ENCODE data around the gene MPP2.

The MPP2 gene

DNA sequence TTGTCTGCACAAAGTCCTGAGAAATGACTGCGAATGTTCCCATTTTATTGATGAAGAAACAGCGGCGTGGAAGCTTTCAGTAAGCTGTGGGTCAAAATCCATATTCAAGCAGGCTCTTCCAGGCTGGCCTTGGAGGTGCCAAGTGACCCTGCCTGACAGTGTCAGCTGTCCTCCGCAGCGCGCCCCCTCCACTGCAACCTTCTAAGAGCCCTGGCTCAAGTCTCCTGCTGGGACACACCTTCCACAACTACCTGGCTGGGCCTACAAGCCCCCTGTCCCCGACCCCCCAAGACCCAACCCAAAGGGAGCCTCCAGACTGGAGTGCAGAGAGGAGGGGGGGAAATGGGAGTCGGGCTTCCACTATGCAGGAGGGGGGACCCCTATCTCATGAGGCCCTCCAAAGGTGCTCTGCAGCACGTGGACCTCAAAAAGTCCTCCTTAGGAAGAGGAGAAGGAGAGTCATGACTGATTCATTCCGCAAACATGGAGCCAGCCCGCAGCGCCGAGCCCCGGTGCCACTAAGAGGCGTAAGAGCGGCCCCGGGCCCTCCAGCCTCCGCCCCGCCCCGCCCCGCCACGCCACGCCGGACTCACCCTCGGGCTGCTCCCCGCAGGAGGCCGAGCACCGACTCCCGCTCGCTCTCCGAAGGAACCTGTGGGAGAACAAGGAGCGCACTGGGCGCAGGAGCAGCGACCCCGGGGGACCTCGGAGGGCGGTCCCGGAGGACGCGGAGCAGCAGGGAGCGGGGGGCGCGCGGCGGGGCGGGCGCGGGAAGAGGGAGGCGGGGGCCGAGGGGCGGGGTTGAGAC lies 75.0 kb downstream of the MPP2 start:
- Histone ChIP-seq H3F3A (ENCODE audit: low read depth) (no peaks in the 10 kb centered on the region), H4K20me1 (ENCODE audit: insufficient read depth, low read length, poor library complexity, severe bottlenecking) (no peaks in the 10 kb centered on the region), H3K4me2 (ENCODE audit: low read depth, low read length, poor library complexity, severe bottlenecking) (peak overlapping the region; percentile 62), H2AFZ (ENCODE audit: low read length) (peak overlapping the region; percentile 68), H3K36me3 (ENCODE audit: insufficient read depth, low read length) (no peaks in the 10 kb centered on the region), H3K4me3 (ENCODE audit: low read length, poor library complexity, severe bottlenecking) (peak overlapping the region; percentile 45), H3K27me3 (ENCODE audit: insufficient read depth, low read length, poor library complexity, severe bottlenecking) (peaks cover 34% of the 10 kb centered on the region), H3K9me2 (replicated peaks; ENCODE audit: low read depth, low read length) (no peaks in the 10 kb centered on the region), H3K4me1 (ENCODE audit: insufficient read depth, low read length, poor library complexity, severe bottlenecking) (no peaks in the 10 kb centered on the region), H3K9me3 (ENCODE audit: insufficient read depth, low read depth, low read length) (no peaks in the 10 kb centered on the region), H3K9ac (ENCODE audit: low read depth, low read length, poor library complexity, severe bottlenecking) (no peak overlapping the region), H3K79me2 (ENCODE audit: insufficient read depth, low read length) (no peaks in the 10 kb centered on the region)
- no peak for TF ChIP-seq EZH2phosphoT487 (IDR thresholded peaks at IDR 0.05; ENCODE audit: borderline replicate concordance)
- TF ChIP-seq, protein P1, sequence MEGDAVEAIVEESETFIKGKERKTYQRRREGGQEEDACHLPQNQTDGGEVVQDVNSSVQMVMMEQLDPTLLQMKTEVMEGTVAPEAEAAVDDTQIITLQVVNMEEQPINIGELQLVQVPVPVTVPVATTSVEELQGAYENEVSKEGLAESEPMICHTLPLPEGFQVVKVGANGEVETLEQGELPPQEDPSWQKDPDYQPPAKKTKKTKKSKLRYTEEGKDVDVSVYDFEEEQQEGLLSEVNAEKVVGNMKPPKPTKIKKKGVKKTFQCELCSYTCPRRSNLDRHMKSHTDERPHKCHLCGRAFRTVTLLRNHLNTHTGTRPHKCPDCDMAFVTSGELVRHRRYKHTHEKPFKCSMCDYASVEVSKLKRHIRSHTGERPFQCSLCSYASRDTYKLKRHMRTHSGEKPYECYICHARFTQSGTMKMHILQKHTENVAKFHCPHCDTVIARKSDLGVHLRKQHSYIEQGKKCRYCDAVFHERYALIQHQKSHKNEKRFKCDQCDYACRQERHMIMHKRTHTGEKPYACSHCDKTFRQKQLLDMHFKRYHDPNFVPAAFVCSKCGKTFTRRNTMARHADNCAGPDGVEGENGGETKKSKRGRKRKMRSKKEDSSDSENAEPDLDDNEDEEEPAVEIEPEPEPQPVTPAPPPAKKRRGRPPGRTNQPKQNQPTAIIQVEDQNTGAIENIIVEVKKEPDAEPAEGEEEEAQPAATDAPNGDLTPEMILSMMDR (conservative IDR thresholded peaks at IDR 0.05; ENCODE audit: low read length) = no peak

DNA sequence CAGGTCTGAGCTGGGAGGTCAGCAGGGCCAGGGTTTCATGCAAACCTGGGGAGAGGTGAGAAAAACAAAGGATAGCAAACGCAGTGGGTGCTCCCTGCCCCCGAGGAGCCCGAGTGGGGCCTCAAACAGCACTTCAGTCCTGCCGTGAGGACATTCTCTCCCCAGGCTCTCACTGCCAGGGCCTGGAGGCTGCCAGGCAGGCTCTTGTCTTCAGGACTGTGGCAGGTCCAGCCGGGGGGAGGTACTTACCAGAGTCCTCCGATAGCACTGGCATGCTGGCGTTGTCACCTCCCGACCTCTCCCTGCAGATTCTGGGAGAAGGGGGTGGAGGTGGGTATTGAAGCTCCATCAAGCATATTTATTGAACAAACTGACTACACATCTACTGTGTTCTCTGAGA lies 75.7 kb downstream of the MPP2 start:
- no peak overlapping the region for H3K4me3 ChIP-seq (ENCODE audit: low read length, poor library complexity, severe bottlenecking)
- H3K4me2 ChIP-seq (ENCODE audit: low read depth, low read length, poor library complexity, severe bottlenecking) = no peak overlapping the region

DNA sequence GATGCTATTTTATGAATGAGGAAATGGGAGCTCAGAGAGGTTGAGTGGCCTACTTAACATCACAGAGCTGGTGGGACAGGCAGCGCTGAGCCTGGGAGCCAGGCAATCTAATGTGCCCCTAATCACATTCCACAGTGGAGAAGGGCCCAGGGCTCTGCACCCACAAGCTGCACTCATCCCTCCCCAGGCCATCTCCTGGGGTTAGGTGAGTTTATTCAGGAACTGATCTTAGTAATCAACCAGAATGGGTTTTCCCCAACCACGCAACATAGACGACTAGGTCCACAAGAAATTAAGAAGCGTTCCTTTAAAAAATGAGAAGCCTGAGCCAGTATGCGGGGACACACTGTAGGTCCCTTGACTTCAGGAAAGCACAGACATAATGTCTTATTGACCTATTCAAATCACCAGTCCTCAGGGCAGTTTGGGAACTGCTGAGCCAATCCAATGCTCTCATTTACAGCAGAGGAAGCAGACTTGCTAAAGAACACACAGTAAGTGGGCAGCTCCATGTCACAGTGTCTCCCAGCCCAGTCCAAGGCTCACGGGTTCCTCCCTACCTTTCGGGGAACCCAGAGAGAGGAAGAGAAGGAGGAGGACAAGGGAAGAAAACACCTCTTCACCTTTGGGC lies 76.7 kb downstream of the MPP2 start:
- Histone ChIP-seq H3F3A (ENCODE audit: low read depth) (no peaks in the 10 kb centered on the region), H3K4me1 (ENCODE audit: insufficient read depth, low read length, poor library complexity, severe bottlenecking) (no peaks in the 10 kb centered on the region), H3K9ac (ENCODE audit: low read depth, low read length, poor library complexity, severe bottlenecking) (no peak overlapping the region), H4K20me1 (ENCODE audit: insufficient read depth, low read length, poor library complexity, severe bottlenecking) (no peaks in the 10 kb centered on the region), H3K36me3 (ENCODE audit: insufficient read depth, low read length) (no peaks in the 10 kb centered on the region), H3K9me2 (replicated peaks; ENCODE audit: low read depth, low read length) (no peaks in the 10 kb centered on the region), H2AFZ (ENCODE audit: low read length) (no peak overlapping the region), H3K9me3 (ENCODE audit: insufficient read depth, low read depth, low read length) (no peaks in the 10 kb centered on the region), H3K4me3 (ENCODE audit: low read length, poor library complexity, severe bottlenecking) (no peak overlapping the region), H3K79me2 (ENCODE audit: insufficient read depth, low read length) (no peaks in the 10 kb centered on the region), H3K27me3 (ENCODE audit: insufficient read depth, low read length, poor library complexity, severe bottlenecking) (peaks cover 34% of the 10 kb centered on the region), H3K4me2 (ENCODE audit: low read depth, low read length, poor library complexity, severe bottlenecking) (no peak overlapping the region)
- TF ChIP-seq, protein P1 (conservative IDR thresholded peaks at IDR 0.05; ENCODE audit: low read length) = no peak
- TF ChIP-seq EZH2phosphoT487 (IDR thresholded peaks at IDR 0.05; ENCODE audit: borderline replicate concordance) = no peak

More for the DNA sequence above, 75.7 kb downstream of the MPP2 start:
- no peaks in the 10 kb centered on the region for H3K9me3 ChIP-seq (ENCODE audit: insufficient read depth, low read depth, low read length)
- no peaks in the 10 kb centered on the region for H3K79me2 ChIP-seq (ENCODE audit: insufficient read depth, low read length)
- H4K20me1 ChIP-seq (ENCODE audit: insufficient read depth, low read length, poor library complexity, severe bottlenecking) = no peaks in the 10 kb centered on the region
- peaks cover 34% of the 10 kb centered on the region for H3K27me3 ChIP-seq (ENCODE audit: insufficient read depth, low read length, poor library complexity, severe bottlenecking)
- no peak for TF ChIP-seq EZH2phosphoT487 (IDR thresholded peaks at IDR 0.05; ENCODE audit: borderline replicate concordance)
- TF ChIP-seq, protein P1 (conservative IDR thresholded peaks at IDR 0.05; ENCODE audit: low read length) = no peak
- H3K9ac ChIP-seq (ENCODE audit: low read depth, low read length, poor library complexity, severe bottlenecking) = no peak overlapping the region
- H3K36me3 ChIP-seq (ENCODE audit: insufficient read depth, low read length) = no peaks in the 10 kb centered on the region
- no peaks in the 10 kb centered on the region for H3K9me2 ChIP-seq (replicated peaks; ENCODE audit: low read depth, low read length)
- no peak overlapping the region for H2AFZ ChIP-seq (ENCODE audit: low read length)
- H3F3A ChIP-seq (ENCODE audit: low read depth) = no peaks in the 10 kb centered on the region
- H3K4me1 ChIP-seq (ENCODE audit: insufficient read depth, low read length, poor library complexity, severe bottlenecking) = no peaks in the 10 kb centered on the region

All from Loucy (cell line).